ENCODE measurements around the gene SLCO1B1. TPM values are rescaled to one million over a fixed set of nuclear protein-coding genes. Genes with fewer than 3 reads are reported as not detected.

The SLCO1B1 gene
- total and polyA plus RNA-seq, 2 experiments from 2014 or later: 0.24 to 0.50 TPM

GRCh38 chr12:21172079-21172478, 41.1 kb downstream of the SLCO1B1 start:
- H3K79me2 ChIP-seq (replicated peaks; ENCODE audit: insufficient read depth): no peaks in the 10 kb centered on the region

GRCh38 chr12:21183721-21184275, 52.8 kb downstream of the SLCO1B1 start:
- H3K27me3 Mint-ChIP-seq (ENCODE audit: insufficient read depth, low read depth, poor library complexity): no peaks in the 10 kb centered on the region
- Histone ChIP-seq H3K27ac (ENCODE audit: low read depth) (no peak overlapping the region), H3K4me3 (no peak overlapping the region), H3F3A (replicated peaks; ENCODE audit: low read depth) (no peaks in the 10 kb centered on the region), H2AFZ (no peak overlapping the region), H3K4me1 (ENCODE audit: insufficient read depth) (peaks cover 19% of the 10 kb centered on the region), H3K36me3 (ENCODE audit: insufficient read depth) (no peaks in the 10 kb centered on the region), H3K79me2 (replicated peaks; ENCODE audit: insufficient read depth) (no peaks in the 10 kb centered on the region), H3K9me2 (ENCODE audit: insufficient read depth) (no peaks in the 10 kb centered on the region), H4K20me1 (replicated peaks; ENCODE audit: insufficient read depth) (no peaks in the 10 kb centered on the region), H3K27me3 (ENCODE audit: insufficient read depth) (no peaks in the 10 kb centered on the region), H3K4me2 (no peak overlapping the region)
- DNase-seq (ENCODE audit: low spot score) (no peak), ATAC-seq (no peak)
- H3K4me3 Mint-ChIP-seq: no peak overlapping the region
- no peak overlapping the region for H3K27ac Mint-ChIP-seq
- TF ChIP-seq ZNF331 (CRISPR knock-in tag; IDR thresholded peaks at IDR 0.05; ENCODE audit: low read depth) (no peak), REST (IDR thresholded peaks at IDR 0.05; ENCODE audit: unreplicated experiment) (no peak), CREB1 (CRISPR knock-in tag; IDR thresholded peaks at IDR 0.05; ENCODE audit: low read depth) (no peak), EZH2 (IDR thresholded peaks at IDR 0.05; ENCODE audit: low read depth, unreplicated experiment) (no peak), JUNB (IDR thresholded peaks at IDR 0.05; ENCODE audit: unreplicated experiment) (no peak), NANOG (IDR thresholded peaks at IDR 0.05; ENCODE audit: borderline replicate concordance) (no peak), ETS1 (IDR thresholded peaks at IDR 0.05) (no peak)
- H3K9me3 Mint-ChIP-seq: no peaks in the 10 kb centered on the region
- H3K36me3 Mint-ChIP-seq (ENCODE audit: low read depth): no peaks in the 10 kb centered on the region
- peaks cover 15% of the 10 kb centered on the region for H3K4me1 Mint-ChIP-seq

More at GRCh38 chr12:21172079-21172478, 41.1 kb downstream of the SLCO1B1 start:
- Histone ChIP-seq H3K4me2 (0 out of 2 replicates have a peak overlapping the region, but pooled peaks have one; percentile 11), H3K4me1 (ENCODE audit: insufficient read depth) (peaks cover 5% of the 10 kb centered on the region; the same call in 1 of the 2 replicates), H3K36me3 (ENCODE audit: insufficient read depth) (no peaks in the 10 kb centered on the region), H4K20me1 (replicated peaks; ENCODE audit: insufficient read depth) (no peaks in the 10 kb centered on the region), H3K27ac (ENCODE audit: low read depth) (no peak overlapping the region), H3K27me3 (ENCODE audit: insufficient read depth) (no peaks in the 10 kb centered on the region), H3F3A (replicated peaks; ENCODE audit: low read depth) (no peaks in the 10 kb centered on the region), H3K9me2 (ENCODE audit: insufficient read depth) (no peaks in the 10 kb centered on the region), H2AFZ (no peak overlapping the region), H3K4me3 (no peak overlapping the region)
- no peaks in the 10 kb centered on the region for H3K36me3 Mint-ChIP-seq (ENCODE audit: low read depth)
- no peak overlapping the region for H3K27ac Mint-ChIP-seq
- H3K4me3 Mint-ChIP-seq: no peak overlapping the region
- H3K27me3 Mint-ChIP-seq (ENCODE audit: insufficient read depth, low read depth, poor library complexity): no peaks in the 10 kb centered on the region
- TF ChIP-seq STAT1 (IDR thresholded peaks at IDR 0.05; ENCODE audit: unreplicated experiment) (no peak), NANOG (IDR thresholded peaks at IDR 0.05; ENCODE audit: borderline replicate concordance) (no peak), EZH2 (IDR thresholded peaks at IDR 0.05; ENCODE audit: low read depth, unreplicated experiment) (no peak), POLR2AphosphoS5 (IDR thresholded peaks at IDR 0.05; ENCODE audit: low read depth) (no peak), JUNB (IDR thresholded peaks at IDR 0.05; ENCODE audit: unreplicated experiment) (no peak), ZNF331 (CRISPR knock-in tag; IDR thresholded peaks at IDR 0.05; ENCODE audit: low read depth) (no peak), CREB1 (CRISPR knock-in tag; IDR thresholded peaks at IDR 0.05; ENCODE audit: low read depth) (no peak), ZNF114 (CRISPR knock-in tag; IDR thresholded peaks at IDR 0.05) (no peak)
- H3K4me1 Mint-ChIP-seq: peaks cover 13% of the 10 kb centered on the region
- DNase-seq (ENCODE audit: low spot score) (peak; percentile 40), ATAC-seq (no peak; the same call in 2 of the 3 replicates)
- H3K9me3 Mint-ChIP-seq: no peaks in the 10 kb centered on the region

All from GM23338 (cell line).